Measurements from ENCODE around the gene PLCB1.

- TF ChIP-seq MYC (IDR thresholded peaks at IDR 0.05; ENCODE audit: low read depth, low read length), result no peak
- no peak for TF ChIP-seq EZH2 (IDR thresholded peaks at IDR 0.05; ENCODE audit: borderline replicate concordance, low read depth, low read length, severe bottlenecking)
- TF ChIP-seq POLR2AphosphoS5 (IDR thresholded peaks at IDR 0.05; ENCODE audit: insufficient read depth, low read depth, low read length), result no peak
- TF ChIP-seq FOS (IDR thresholded peaks at IDR 0.05; ENCODE audit: borderline replicate concordance, insufficient read depth, low read length), result no peak
- TF ChIP-seq POLR2A (IDR thresholded peaks at IDR 0.05; ENCODE audit: low read depth, low read length), result no peak
- no peak for TF ChIP-seq GATA2 (IDR thresholded peaks at IDR 0.05; ENCODE audit: insufficient read depth, insufficient read length, low read depth, low read length)
- no peak for TF ChIP-seq CTCF (IDR thresholded peaks at IDR 0.05; ENCODE audit: extremely low read depth in 1 of 2, insufficient read depth in 1 of 2, low read depth in 1 of 2, low read length in 2 of 2)
Observed at GRCh38 chr20:8082989-8083388, 49.1 kb upstream of the PLCB1 start.
